ENCODE results near the gene BUB1B. TPM values are rescaled to one million over a fixed set of nuclear protein-coding genes. Genes with fewer than 3 reads are reported as not detected.

The BUB1B gene
- polyA plus RNA-seq, 4 donors = 1.1 to 15.6 (median 5.5) TPM

DNA sequence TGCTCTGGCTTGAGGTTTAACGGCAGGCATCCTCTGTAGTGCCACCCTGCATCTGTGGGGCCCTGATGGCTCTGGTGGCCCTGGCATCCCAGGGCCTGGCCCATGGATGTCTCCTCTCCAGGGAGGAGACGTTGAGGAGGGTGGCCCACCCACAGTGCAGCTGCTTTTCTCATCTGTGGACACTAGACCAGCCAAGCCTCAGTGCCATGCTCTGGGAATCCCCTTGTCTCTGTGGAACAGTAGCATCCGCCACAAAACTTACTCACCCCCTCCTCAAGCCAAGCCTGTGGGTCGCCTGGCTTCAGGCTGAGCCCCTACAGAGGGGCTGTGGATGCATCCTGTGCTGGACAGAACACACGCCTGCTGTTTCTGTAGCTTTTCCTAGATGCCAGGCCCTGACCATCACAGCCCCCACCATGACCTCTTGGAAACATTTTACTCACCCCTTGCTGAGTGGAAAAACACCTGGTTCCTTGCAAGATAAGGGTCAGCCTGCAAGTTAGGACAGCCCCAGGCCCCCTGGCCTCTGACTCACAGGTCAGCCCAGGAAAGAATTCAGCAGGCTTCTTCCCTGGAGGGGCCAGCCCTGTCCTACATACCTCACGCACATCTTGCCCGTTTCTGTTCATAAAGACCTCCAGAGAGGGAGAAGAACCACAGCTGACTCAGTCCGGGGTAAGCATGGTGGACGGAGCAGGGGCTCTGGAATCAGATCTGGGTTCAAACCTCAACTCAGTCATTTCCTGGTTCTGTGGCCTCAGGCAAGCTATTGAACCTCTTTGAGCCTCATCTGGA lies 97.0 kb downstream of the BUB1B start:
- FAIRE-seq = no peak
- no peak for DNase-seq
- 78 to 89% (median 89%) methylated on average over 9 of the region's 9 CpGs for WGBS, 3 donors

DNA sequence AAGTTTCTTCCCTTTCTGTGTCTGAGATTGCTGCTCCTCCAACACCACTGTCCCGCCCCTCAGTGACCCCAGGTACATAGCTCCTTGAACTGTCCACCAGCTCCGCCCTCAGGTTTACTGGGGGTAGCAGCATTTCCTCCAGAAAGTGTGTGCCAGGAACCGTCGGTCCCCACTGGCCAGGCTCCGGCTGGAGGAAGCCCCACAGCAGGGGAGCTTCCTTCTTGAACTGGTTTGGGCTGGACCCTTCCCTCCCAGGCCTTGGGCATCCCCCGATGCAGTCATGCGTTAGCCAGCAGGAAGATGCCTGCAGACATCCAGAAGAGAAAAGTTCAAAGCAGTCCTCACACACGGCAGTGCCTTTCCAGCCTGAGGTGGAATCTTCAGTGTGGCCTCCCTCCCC lies 97.7 kb downstream of the BUB1B start:
- Histone ChIP-seq H3K27ac (ENCODE audit: low read depth in 1 of 3, low read length in 2 of 3) (no peak overlapping the region), H3K4me3 (ENCODE audit: low read depth in 1 of 3, low read length in 3 of 3) (no peak overlapping the region), H3K27me3 (ENCODE audit: control insufficient read depth in 3 of 3, insufficient read depth in 3 of 3, low read length in 3 of 3) (peaks cover 0 to 8% (median 0%) of the 10 kb centered on the region in 3 donors), H3K4me1 (ENCODE audit: control insufficient read depth in 3 of 3, insufficient read depth in 2 of 3, low read depth in 1 of 3, low read length in 2 of 3) (peaks cover 0 to 14% (median 0%) of the 10 kb centered on the region in 3 donors), H3K9me3 (ENCODE audit: control insufficient read depth in 2 of 2, insufficient read depth in 1 of 2, low read depth in 1 of 2, low read length in 1 of 2) (no peaks in the 10 kb centered on the region), H3K36me3 (ENCODE audit: control insufficient read depth in 3 of 3, insufficient read depth in 2 of 3, low read depth in 1 of 3, low read length in 3 of 3) (peaks cover 0 to 52% (median 0%) of the 10 kb centered on the region in 3 donors)
- 60 to 79% (median 62%) methylated on average over 8 of the region's 8 CpGs for WGBS, 3 donors
- DNase-seq (no peak), FAIRE-seq (no peak)

More for the DNA sequence above, 97.0 kb downstream of the BUB1B start:
- Histone ChIP-seq H3K27me3 (ENCODE audit: control insufficient read depth in 3 of 3, insufficient read depth in 3 of 3, low read length in 3 of 3) (peaks cover 0 to 15% (median 0%) of the 10 kb centered on the region in 3 donors), H3K27ac (ENCODE audit: low read depth in 1 of 3, low read length in 2 of 3) (no peak overlapping the region), H3K9me3 (ENCODE audit: control insufficient read depth in 2 of 2, insufficient read depth in 1 of 2, low read depth in 1 of 2, low read length in 1 of 2) (no peaks in the 10 kb centered on the region), H3K4me1 (ENCODE audit: control insufficient read depth in 3 of 3, insufficient read depth in 2 of 3, low read depth in 1 of 3, low read length in 2 of 3) (peaks cover 0 to 16% (median 0%) of the 10 kb centered on the region in 3 donors), H3K4me3 (ENCODE audit: low read depth in 1 of 3, low read length in 3 of 3) (no peak overlapping the region), H3K36me3 (ENCODE audit: control insufficient read depth in 3 of 3, insufficient read depth in 2 of 3, low read depth in 1 of 3, low read length in 3 of 3) (peaks cover 0 to 52% (median 0%) of the 10 kb centered on the region in 3 donors)

DNA sequence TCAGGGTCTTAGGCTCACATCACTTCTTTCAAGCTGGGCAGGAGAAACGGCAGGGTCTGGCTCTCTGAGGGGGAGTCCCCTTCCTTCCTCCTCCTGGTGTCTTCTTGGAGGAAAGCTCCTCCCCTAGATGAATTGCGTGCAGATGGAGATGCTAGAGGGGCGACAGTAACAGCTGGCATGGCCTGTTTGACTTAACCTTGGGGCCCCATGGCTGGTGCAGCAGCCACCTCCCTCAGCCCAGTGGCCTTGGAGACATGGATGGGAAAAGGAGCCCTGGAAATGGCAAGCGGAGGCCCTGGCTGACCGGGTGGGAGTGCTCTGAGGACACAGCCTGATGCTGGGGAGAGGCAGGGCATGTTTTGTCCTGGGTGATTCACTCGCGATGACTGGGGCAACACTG lies 98.2 kb downstream of the BUB1B start:
- H3K4me3 ChIP-seq (ENCODE audit: low read depth in 1 of 3, low read length in 3 of 3) = no peak overlapping the region
- H3K27me3 ChIP-seq (ENCODE audit: control insufficient read depth in 3 of 3, insufficient read depth in 3 of 3, low read length in 3 of 3) = peaks cover 0 to 3% (median 0%) of the 10 kb centered on the region in 3 donors
- no peak for DNase-seq
- 71 to 84% (median 79%) methylated on average over 7 of the region's 7 CpGs for WGBS, 3 donors
- no peaks in the 10 kb centered on the region for H3K9me3 ChIP-seq (ENCODE audit: control insufficient read depth in 2 of 2, insufficient read depth in 1 of 2, low read depth in 1 of 2, low read length in 1 of 2)
- FAIRE-seq = no peak
- H3K36me3 ChIP-seq (ENCODE audit: control insufficient read depth in 3 of 3, insufficient read depth in 2 of 3, low read depth in 1 of 3, low read length in 3 of 3) = peaks cover 0 to 56% (median 0%) of the 10 kb centered on the region in 3 donors
- H3K4me1 ChIP-seq (ENCODE audit: control insufficient read depth in 3 of 3, insufficient read depth in 2 of 3, low read depth in 1 of 3, low read length in 2 of 3) = peaks cover 0 to 15% (median 0%) of the 10 kb centered on the region in 3 donors
- H3K27ac ChIP-seq (ENCODE audit: low read depth in 1 of 3, low read length in 2 of 3) = no peak overlapping the region

DNA sequence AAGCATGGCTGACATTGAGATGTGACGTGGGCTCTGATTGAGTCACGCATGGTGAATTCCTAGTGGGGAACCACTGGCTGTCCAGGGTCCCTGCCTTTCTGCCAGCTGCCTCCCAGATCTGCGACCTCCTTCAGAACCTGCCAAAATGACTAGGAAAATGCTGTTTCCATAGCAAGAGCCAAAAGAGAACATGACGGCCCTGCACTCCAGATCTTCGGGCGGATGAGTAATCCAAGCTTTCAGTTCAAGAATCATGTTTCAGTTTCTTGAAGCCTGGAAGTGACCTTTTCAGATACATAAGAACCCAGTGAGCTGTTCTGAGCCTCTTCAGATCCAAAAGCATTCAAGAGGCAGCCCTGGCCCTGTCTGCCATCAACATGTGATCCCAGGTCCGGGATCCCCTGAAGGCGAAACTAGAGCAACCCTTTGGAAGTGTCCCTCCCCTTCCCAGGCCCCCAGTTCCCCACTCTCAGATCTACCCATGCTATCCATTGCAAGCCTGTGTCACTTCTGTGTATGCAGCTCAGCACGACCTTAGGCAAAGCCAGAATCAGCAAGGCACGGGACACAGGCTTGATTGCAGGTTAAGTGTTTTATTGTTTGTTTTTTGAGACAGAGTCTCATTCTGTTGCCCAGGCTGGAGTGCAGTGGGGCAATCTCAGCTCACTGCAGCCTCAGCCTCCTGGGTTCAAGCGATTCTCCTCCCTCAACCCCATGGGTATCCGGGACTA lies 102.3 kb downstream of the BUB1B start:
- peaks cover 0 to 15% (median 0%) of the 10 kb centered on the region in 3 donors for H3K4me1 ChIP-seq (ENCODE audit: control insufficient read depth in 3 of 3, insufficient read depth in 2 of 3, low read depth in 1 of 3, low read length in 2 of 3)
- H3K4me3 ChIP-seq (ENCODE audit: low read depth in 1 of 3, low read length in 3 of 3) = no peak overlapping the region
- DNase-seq (peak in 1 of 2 donors; percentile 77), FAIRE-seq (no peak)
- peaks cover 0 to 56% (median 0%) of the 10 kb centered on the region in 3 donors for H3K36me3 ChIP-seq (ENCODE audit: control insufficient read depth in 3 of 3, insufficient read depth in 2 of 3, low read depth in 1 of 3, low read length in 3 of 3)
- H3K27me3 ChIP-seq (ENCODE audit: control insufficient read depth in 3 of 3, insufficient read depth in 3 of 3, low read length in 3 of 3) = no peaks in the 10 kb centered on the region
- H3K27ac ChIP-seq (ENCODE audit: low read depth in 1 of 3, low read length in 2 of 3) = peak overlapping the region in 1 of 3 donors; percentile 34
- H3K9me3 ChIP-seq (ENCODE audit: control insufficient read depth in 2 of 2, insufficient read depth in 1 of 2, low read depth in 1 of 2, low read length in 1 of 2) = no peaks in the 10 kb centered on the region
- 70 to 77% (median 73%) methylated on average over 12 of the region's 12 CpGs for WGBS, 3 donors

DNA sequence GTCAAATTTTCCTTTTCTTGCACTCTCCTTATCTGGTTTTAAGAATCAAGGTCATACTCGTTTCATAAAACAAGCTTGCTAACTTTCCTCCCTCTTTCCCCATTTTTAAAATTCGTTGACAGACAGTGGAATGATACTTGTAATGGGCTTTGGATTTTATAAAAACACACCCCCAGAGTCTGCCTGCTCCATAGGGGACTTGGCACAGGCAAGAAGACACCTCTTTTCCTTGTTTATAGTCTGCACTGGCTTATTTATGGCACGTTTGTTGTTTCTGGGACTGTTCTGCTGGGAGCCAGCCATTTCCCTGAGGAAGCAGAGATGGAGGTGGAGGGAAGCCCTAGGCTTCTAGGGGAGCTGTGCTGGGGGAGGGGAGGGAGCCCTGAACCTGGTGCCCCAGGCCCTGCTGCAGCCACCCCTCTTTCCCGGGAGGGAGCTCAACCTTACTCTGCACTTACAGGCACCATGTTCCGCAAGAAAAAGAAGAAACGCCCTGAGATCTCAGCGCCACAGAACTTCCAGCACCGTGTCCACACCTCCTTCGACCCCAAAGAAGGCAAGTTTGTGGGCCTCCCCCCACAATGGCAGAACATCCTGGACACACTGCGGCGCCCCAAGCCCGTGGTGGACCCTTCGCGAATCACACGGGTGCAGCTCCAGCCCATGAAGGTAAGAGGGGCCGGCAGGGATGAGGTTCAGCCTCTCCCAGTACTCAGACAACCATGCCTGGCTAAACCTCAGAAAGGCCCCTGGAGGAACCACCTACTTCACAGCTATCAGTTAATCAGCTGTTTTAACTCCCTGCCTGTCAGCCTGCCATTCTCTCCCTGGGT lies 103.7 kb downstream of the BUB1B start:
- Histone ChIP-seq H3K9me3 (ENCODE audit: control insufficient read depth in 2 of 2, insufficient read depth in 1 of 2, low read depth in 1 of 2, low read length in 1 of 2) (no peaks in the 10 kb centered on the region), H3K4me1 (ENCODE audit: control insufficient read depth in 3 of 3, insufficient read depth in 2 of 3, low read depth in 1 of 3, low read length in 2 of 3) (peaks cover 0 to 15% (median 0%) of the 10 kb centered on the region in 3 donors), H3K27ac (ENCODE audit: low read depth in 1 of 3, low read length in 2 of 3) (no peak overlapping the region), H3K27me3 (ENCODE audit: control insufficient read depth in 3 of 3, insufficient read depth in 3 of 3, low read length in 3 of 3) (no peaks in the 10 kb centered on the region), H3K4me3 (ENCODE audit: low read depth in 1 of 3, low read length in 3 of 3) (no peak overlapping the region), H3K36me3 (ENCODE audit: control insufficient read depth in 3 of 3, insufficient read depth in 2 of 3, low read depth in 1 of 3, low read length in 3 of 3) (peaks cover 0 to 58% (median 0%) of the 10 kb centered on the region in 3 donors)
- no peak for DNase-seq
- no peak for FAIRE-seq
- 84 to 87% (median 84%) methylated on average over 16 of the region's 16 CpGs for WGBS, 3 donors

DNA sequence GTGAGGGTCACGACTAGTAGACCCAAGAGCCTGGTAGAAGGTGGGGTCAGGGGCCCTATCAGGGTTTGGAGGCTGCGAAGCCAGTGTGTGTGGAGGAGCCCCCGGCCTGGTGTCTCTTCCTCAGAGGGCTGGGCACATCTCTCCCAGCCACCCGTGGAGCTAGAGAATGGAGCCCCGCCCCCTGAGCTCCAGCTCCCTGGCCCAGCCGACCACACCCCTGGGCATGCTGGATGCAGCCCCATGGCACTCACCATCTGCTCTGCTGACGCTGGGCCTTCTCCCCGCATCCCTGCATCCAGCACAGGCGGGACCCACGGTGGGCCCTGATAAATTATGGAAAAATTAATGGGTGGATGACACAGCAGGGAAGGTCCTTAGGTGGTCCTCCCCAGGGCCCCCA lies 104.5 kb downstream of the BUB1B start:
- no peak for DNase-seq
- no peak for FAIRE-seq
- Histone ChIP-seq H3K36me3 (ENCODE audit: control insufficient read depth in 3 of 3, insufficient read depth in 2 of 3, low read depth in 1 of 3, low read length in 3 of 3) (peaks cover 0 to 65% (median 0%) of the 10 kb centered on the region in 3 donors), H3K9me3 (ENCODE audit: control insufficient read depth in 2 of 2, insufficient read depth in 1 of 2, low read depth in 1 of 2, low read length in 1 of 2) (no peaks in the 10 kb centered on the region), H3K4me3 (ENCODE audit: low read depth in 1 of 3, low read length in 3 of 3) (no peak overlapping the region), H3K4me1 (ENCODE audit: control insufficient read depth in 3 of 3, insufficient read depth in 2 of 3, low read depth in 1 of 3, low read length in 2 of 3) (peaks cover 0 to 15% (median 0%) of the 10 kb centered on the region in 3 donors), H3K27me3 (ENCODE audit: control insufficient read depth in 3 of 3, insufficient read depth in 3 of 3, low read length in 3 of 3) (no peaks in the 10 kb centered on the region), H3K27ac (ENCODE audit: low read depth in 1 of 3, low read length in 2 of 3) (no peak overlapping the region)
- WGBS, 3 donors = 76 to 82% (median 79%) methylated on average over 10 of the region's 10 CpGs

DNA sequence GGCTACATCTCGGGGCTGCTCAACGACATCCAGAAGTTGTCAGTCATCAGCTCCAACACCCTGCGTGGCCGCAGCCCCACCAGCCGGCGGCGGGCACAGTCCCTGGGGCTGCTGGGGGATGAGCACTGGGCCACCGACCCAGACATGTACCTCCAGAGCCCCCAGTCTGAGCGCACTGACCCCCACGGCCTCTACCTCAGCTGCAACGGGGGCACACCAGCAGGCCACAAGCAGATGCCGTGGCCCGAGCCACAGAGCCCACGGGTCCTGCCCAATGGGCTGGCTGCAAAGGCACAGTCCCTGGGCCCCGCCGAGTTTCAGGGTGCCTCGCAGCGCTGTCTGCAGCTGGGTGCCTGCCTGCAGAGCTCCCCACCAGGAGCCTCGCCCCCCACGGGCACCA lies 105.0 kb downstream of the BUB1B start:
- Histone ChIP-seq H3K36me3 (ENCODE audit: control insufficient read depth in 3 of 3, insufficient read depth in 2 of 3, low read depth in 1 of 3, low read length in 3 of 3) (peaks cover 0 to 69% (median 0%) of the 10 kb centered on the region in 3 donors), H3K4me3 (ENCODE audit: low read depth in 1 of 3, low read length in 3 of 3) (no peak overlapping the region), H3K4me1 (ENCODE audit: control insufficient read depth in 3 of 3, insufficient read depth in 2 of 3, low read depth in 1 of 3, low read length in 2 of 3) (peaks cover 0 to 15% (median 0%) of the 10 kb centered on the region in 3 donors), H3K27me3 (ENCODE audit: control insufficient read depth in 3 of 3, insufficient read depth in 3 of 3, low read length in 3 of 3) (no peaks in the 10 kb centered on the region), H3K27ac (ENCODE audit: low read depth in 1 of 3, low read length in 2 of 3) (no peak overlapping the region), H3K9me3 (ENCODE audit: control insufficient read depth in 2 of 2, insufficient read depth in 1 of 2, low read depth in 1 of 2, low read length in 1 of 2) (no peaks in the 10 kb centered on the region)
- FAIRE-seq (no peak), DNase-seq (no peak)
- 91 to 94% (median 93%) methylated on average over 19 to 20 of the region's 20 CpGs for WGBS, 3 donors

DNA sequence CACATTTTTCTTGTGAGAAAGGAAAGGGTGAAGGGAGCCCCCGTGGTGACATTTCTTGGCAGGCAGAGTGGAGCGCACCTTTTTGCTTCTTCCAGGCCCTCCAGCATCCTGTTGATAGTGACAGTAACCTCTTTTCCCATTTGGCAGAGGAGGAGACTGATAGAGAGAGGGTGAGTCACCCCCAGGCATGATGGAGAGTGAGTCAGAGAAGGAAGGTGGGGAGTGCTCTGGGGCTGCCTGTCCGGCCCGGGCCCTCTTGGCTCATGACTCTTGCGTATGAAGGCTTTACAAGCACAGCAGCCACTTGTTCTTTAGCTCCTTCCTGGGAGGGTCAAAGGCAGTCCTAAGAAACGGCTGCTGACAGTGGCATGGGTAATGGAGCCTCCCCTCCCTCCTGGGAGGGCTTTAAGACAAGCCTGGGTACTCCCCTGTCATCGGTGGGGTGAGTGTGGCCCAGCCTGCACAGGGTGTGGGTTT lies 106.0 kb downstream of the BUB1B start:
- no peaks in the 10 kb centered on the region for H3K9me3 ChIP-seq (ENCODE audit: control insufficient read depth in 2 of 2, insufficient read depth in 1 of 2, low read depth in 1 of 2, low read length in 1 of 2)
- no peaks in the 10 kb centered on the region for H3K27me3 ChIP-seq (ENCODE audit: control insufficient read depth in 3 of 3, insufficient read depth in 3 of 3, low read length in 3 of 3)
- FAIRE-seq = no peak
- whole genome bisulfite sequencing, 3 donors = 56 to 71% (median 58%) methylated on average over 7 of the region's 7 CpGs
- no peak overlapping the region for H3K4me3 ChIP-seq (ENCODE audit: low read depth in 1 of 3, low read length in 3 of 3)
- peaks cover 0 to 18% (median 0%) of the 10 kb centered on the region in 3 donors for H3K4me1 ChIP-seq (ENCODE audit: control insufficient read depth in 3 of 3, insufficient read depth in 2 of 3, low read depth in 1 of 3, low read length in 2 of 3)
- H3K36me3 ChIP-seq (ENCODE audit: control insufficient read depth in 3 of 3, insufficient read depth in 2 of 3, low read depth in 1 of 3, low read length in 3 of 3) = peaks cover 0 to 73% (median 0%) of the 10 kb centered on the region in 3 donors
- no peak for DNase-seq
- H3K27ac ChIP-seq (ENCODE audit: low read depth in 1 of 3, low read length in 2 of 3) = no peak overlapping the region

Measured in small intestine (tissue), 7 donors.